Prostate gland (tissue), 2 donors: ENCODE measurements around the gene TUBD1. TPM values are rescaled to one million over a fixed set of nuclear protein-coding genes. Genes with fewer than 3 reads are reported as not detected.

Source experiments
- DNase-seq: peaks from one replicate; pipeline ENCODE4 v3.0.0-alpha.2; 2019; ENCODE audit warnings: low spot score
- H3K27ac ChIP-seq, 2 donors: fragments of 200-600 bp; sonication (generic); 2 replicates each; pipeline ENCODE4 v1.5.1; 2017 to 2019
- H3K27me3 ChIP-seq: fragments of 200-600 bp; sonication (generic); replicated peaks from 2 replicates; pipeline ENCODE4 v1.5.1; 2019; ENCODE audit not compliant: insufficient read depth
- H3K36me3 ChIP-seq, 2 donors: fragments of 200-600 bp; sonication (generic); 1 replicate in 1 of 2; 2 replicates in 1 of 2; pipeline versions ENCODE4 v1.5.1 to v1.8.1; 2017 to 2019
- H3K4me1 ChIP-seq: fragments of 200-600 bp; sonication (generic); replicated peaks from 2 replicates; pipeline ENCODE4 v1.5.1; 2019
- H3K4me3 ChIP-seq, 2 donors: fragments of 200-600 bp; sonication (generic); 2 replicates each; pipeline ENCODE4 v1.5.1; 2017 to 2019
- H3K9me3 ChIP-seq: fragments of 200-600 bp; sonication (generic); 2 replicates; pipeline ENCODE4 v1.5.1; 2017
- POLR2A ChIP-seq: fragments of 450-650 bp; IDR thresholded peaks from one replicate; pipeline ENCODE4 v1.6.1; 2016; ENCODE audit warnings: antibody characterized with exemption, mild to moderate bottlenecking
- POLR2AphosphoS5 ChIP-seq: sonication (generic); formaldehyde crosslinking; IDR thresholded peaks from one replicate; pipeline ENCODE4 v1.6.1; 2017; ENCODE audit warnings: antibody characterized with exemption
- WGBS: methylation state at CpG from one replicate; pipeline ENCODE4 v1.1.5; 2018; 5-methylcytosine and 5-hydroxymethylcytosine counted together
- intact Hi-C: fragments of 100-400 bp; cut with DNase I; formaldehyde crosslinking; loops from one replicate; pipeline ENCODE4 v1.14.2; 2022
- microRNA counts, 2 donors: library from miRNA; unstranded; fragments of <30 nt; microRNA quantifications; one replicate each; lab custom pipeline; 2016 to 2017
- microRNA-seq: library from miRNA; unstranded; fragments of <30 nt; microRNA quantifications from one replicate; pipeline ENCODE4, GENCODE V29; 2016
- small RNA-seq, 2 donors: library from RNA; depleted of rRNA; stranded (forward); fragments of <200 nt; gene quantifications; one replicate each; pipeline ENCODE3, GENCODE V24; 2016
- total RNA-seq, 2 donors: library from RNA; depleted of rRNA; stranded (reverse); fragments of >200 nt; gene quantifications; one replicate each; pipeline ENCODE4 v1.1.0, GENCODE V29; 2016
- TF ChIP-seq, protein P1 (sequence below), 4 experiments: fragments of 200-600 bp in 2 of 4; fragments of 450-650 bp in 2 of 4; sonication (generic) in 2 of 4; IDR thresholded peaks; 1 replicate in 3 of 4; 2 replicates in 1 of 4; pipeline ENCODE4 v1.5.1; 2016 to 2019; ENCODE audit warnings: antibody characterized with exemption in 4 of 4, mild to moderate bottlenecking in 2 of 4, moderate library complexity in 2 of 4

Gene TUBD1
- total RNA-seq, 2 donors from 2014 or later, result 13.3 to 22.5 TPM

- Histone ChIP-seq H3K4me3 (no peak overlapping the region), H3K27ac (peak overlapping the region; percentile 21 to 35), H3K4me1 (no peaks in the 10 kb centered on the region), H3K36me3 (no peaks in the 10 kb centered on the region), H3K9me3 (no peaks in the 10 kb centered on the region), H3K27me3 (no peaks in the 10 kb centered on the region)
- 88% methylated on average over 1 of the region's 1 CpG for WGBS
- TF ChIP-seq, protein P1, sequence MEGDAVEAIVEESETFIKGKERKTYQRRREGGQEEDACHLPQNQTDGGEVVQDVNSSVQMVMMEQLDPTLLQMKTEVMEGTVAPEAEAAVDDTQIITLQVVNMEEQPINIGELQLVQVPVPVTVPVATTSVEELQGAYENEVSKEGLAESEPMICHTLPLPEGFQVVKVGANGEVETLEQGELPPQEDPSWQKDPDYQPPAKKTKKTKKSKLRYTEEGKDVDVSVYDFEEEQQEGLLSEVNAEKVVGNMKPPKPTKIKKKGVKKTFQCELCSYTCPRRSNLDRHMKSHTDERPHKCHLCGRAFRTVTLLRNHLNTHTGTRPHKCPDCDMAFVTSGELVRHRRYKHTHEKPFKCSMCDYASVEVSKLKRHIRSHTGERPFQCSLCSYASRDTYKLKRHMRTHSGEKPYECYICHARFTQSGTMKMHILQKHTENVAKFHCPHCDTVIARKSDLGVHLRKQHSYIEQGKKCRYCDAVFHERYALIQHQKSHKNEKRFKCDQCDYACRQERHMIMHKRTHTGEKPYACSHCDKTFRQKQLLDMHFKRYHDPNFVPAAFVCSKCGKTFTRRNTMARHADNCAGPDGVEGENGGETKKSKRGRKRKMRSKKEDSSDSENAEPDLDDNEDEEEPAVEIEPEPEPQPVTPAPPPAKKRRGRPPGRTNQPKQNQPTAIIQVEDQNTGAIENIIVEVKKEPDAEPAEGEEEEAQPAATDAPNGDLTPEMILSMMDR (IDR thresholded peaks at IDR 0.05), result no peak
- TF ChIP-seq POLR2A, result no peak
- no peak for TF ChIP-seq POLR2AphosphoS5
- DNase-seq, result no peak
- intact Hi-C loops, result no loop called here
Observed at GRCh38 chr17:59814276-59814675, 78.5 kb downstream of the TUBD1 start.

DNA sequence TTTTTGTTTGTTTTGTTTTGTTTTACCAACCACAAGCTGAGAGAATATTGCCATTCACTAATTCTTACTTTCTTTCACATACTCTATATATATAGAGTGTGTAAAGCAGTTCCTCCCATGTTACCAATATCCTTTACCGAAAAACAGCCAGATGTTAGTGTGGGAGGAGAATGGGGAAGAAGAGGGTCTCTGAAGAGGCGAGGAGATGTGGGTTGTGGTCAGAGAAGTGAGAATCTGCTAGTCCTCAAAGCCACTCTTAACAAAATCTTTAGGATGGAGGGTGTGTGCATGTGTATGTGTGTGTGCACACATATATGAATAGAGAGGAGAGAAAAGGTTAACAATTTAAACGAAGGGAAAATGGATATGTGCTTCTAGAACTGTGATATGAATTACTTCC lies 80.6 kb downstream of the TUBD1 start:
- no peaks in the 10 kb centered on the region for H3K9me3 ChIP-seq
- H3K27ac ChIP-seq, result no peak overlapping the region
- H3K4me3 ChIP-seq, result no peak overlapping the region
- DNase-seq, result no peak
- TF ChIP-seq, protein P1 (IDR thresholded peaks at IDR 0.05), result no peak
- TF ChIP-seq POLR2AphosphoS5 (no peak), POLR2A (no peak)
- intact Hi-C loops, result no loop called here
- 90% methylated on average over 3 of the region's 3 CpGs for WGBS
- H3K36me3 ChIP-seq, result no peaks in the 10 kb centered on the region
- H3K4me1 ChIP-seq, result no peaks in the 10 kb centered on the region
- no peaks in the 10 kb centered on the region for H3K27me3 ChIP-seq

- Histone ChIP-seq H3K27me3 (no peaks in the 10 kb centered on the region), H3K9me3 (no peaks in the 10 kb centered on the region), H3K36me3 (no peaks in the 10 kb centered on the region), H3K4me1 (no peaks in the 10 kb centered on the region), H3K27ac (no peak overlapping the region), H3K4me3 (no peak overlapping the region)
- WGBS, result 74% methylated on average over 1 of the region's 1 CpG
- TF ChIP-seq POLR2A (no peak), POLR2AphosphoS5 (no peak)
- TF ChIP-seq, protein P1 (IDR thresholded peaks at IDR 0.05), result no peak
- intact Hi-C loops, result no loop called here
- DNase-seq, result no peak
Observed at GRCh38 chr17:59811209-59811608, 81.5 kb downstream of the TUBD1 start.

- intact Hi-C loops, result no loop called here
- Histone ChIP-seq H3K27me3 (no peaks in the 10 kb centered on the region), H3K4me3 (no peak overlapping the region), H3K9me3 (no peaks in the 10 kb centered on the region), H3K4me1 (no peaks in the 10 kb centered on the region), H3K36me3 (no peaks in the 10 kb centered on the region), H3K27ac (no peak overlapping the region)
- TF ChIP-seq POLR2A, result no peak
- no peak for TF ChIP-seq POLR2AphosphoS5
- TF ChIP-seq, protein P1 (IDR thresholded peaks at IDR 0.05), result no peak
- no peak for DNase-seq
- WGBS, result 93% methylated on average over 1 of the region's 1 CpG
Observed at GRCh38 chr17:59810894-59811153, 81.9 kb downstream of the TUBD1 start.

MicroRNA genes within 50 kb of the gene (microRNA counts, 767-probe panel; counts per million panel counts)
- 3,732 to 4,885 counts per million in 2 donors for microRNA hsa-miR-21-5p (lab: Ali Mortazavi, UCI)

Small RNA genes within 50 kb of the gene (microRNA-seq; reads per million reads assigned to microRNA genes)
- 18,425 reads per million, percentile 97 among the genes with 10 or more reads in this experiment for gene MIR21

Small RNA genes within 50 kb of the gene (small RNA-seq; reads per million reads assigned to genes)
- gene RNU6-450P (0 reads per million in 2 donors), gene RPS29P21 (0 reads per million in 2 donors)

Other genes with a start within 250 kb of the TUBD1 start
- 10 to 100 TPM; 29.1 to 38.3 TPM for gene PTRH2, start 185.5 kb downstream of the TUBD1 start, total RNA-seq
- gene VMP1, start 185.3 kb downstream of the TUBD1 start, total RNA-seq, result 100 to 1,000 TPM; 175 to 203 TPM
- 10 to 100 TPM; 28.2 to 38.1 TPM for gene RPS6KB1, start 178 bp upstream of the TUBD1 start, total RNA-seq
- gene RNFT1, start 71.8 kb upstream of the TUBD1 start, total RNA-seq, result 10 to 100 TPM; 16.8 to 24.7 TPM
- gene HEATR6, start 186.0 kb upstream of the TUBD1 start, total RNA-seq, result 10 to 100 TPM; 32.8 to 35.5 TPM